GM10266 (cell line): ENCODE data around the gene SPAG9.

ENCODE experiments used
- DNase-seq: peaks from one replicate; pipeline ENCODE4 v3.0.0; 2012; ENCODE audit errors: extremely low spot score
- TF ChIP-seq, protein P1 (sequence below): IDR thresholded peaks from 2 replicates; pipeline ENCODE4 v1.5.1; 2012; ENCODE audit warnings: mild to moderate bottlenecking, low read depth; ENCODE audit not compliant: control insufficient read depth, insufficient read depth; ENCODE audit errors: missing control alignments

SPAG9 gene

DNA sequence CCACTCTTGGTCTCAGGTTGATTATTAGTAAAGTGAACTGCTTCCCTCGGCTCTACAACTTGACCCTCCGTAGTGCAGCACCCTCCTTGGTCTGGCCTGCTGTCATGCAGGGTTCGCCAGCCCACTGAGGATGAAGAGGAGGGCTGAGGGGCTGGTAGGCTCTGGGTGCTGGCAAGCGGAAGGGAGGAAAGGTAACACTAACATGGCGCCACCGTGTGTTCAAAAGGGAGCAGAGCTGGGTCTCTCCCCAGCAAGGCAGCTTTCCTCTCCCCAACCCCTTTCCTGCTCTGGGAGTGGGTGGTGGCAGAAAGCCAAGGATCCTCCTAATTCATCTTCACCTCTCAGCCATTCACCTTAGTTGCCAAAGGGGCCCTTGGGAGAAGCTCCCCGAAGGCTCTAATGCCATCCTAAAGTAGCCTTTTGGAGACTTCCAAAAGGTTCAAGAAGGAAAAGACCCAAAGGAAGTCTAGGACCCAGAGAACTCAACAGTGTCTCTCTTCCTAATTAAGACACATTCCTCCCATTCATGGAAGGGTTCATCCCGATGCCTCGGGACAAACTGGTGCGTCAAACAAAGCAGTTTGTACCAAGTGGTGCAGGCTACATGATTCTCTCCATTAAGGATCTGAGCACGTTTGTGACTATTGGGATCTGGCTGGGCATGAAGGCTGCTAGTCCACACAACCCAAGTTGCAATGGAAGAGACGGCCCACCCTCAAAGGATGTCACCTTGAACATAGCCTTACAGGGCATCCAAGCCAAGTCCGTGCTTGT, 163.7 kb downstream of the SPAG9 start:
- DNase-seq = peak; percentile 68
- TF ChIP-seq, protein P1, sequence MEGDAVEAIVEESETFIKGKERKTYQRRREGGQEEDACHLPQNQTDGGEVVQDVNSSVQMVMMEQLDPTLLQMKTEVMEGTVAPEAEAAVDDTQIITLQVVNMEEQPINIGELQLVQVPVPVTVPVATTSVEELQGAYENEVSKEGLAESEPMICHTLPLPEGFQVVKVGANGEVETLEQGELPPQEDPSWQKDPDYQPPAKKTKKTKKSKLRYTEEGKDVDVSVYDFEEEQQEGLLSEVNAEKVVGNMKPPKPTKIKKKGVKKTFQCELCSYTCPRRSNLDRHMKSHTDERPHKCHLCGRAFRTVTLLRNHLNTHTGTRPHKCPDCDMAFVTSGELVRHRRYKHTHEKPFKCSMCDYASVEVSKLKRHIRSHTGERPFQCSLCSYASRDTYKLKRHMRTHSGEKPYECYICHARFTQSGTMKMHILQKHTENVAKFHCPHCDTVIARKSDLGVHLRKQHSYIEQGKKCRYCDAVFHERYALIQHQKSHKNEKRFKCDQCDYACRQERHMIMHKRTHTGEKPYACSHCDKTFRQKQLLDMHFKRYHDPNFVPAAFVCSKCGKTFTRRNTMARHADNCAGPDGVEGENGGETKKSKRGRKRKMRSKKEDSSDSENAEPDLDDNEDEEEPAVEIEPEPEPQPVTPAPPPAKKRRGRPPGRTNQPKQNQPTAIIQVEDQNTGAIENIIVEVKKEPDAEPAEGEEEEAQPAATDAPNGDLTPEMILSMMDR = peak; percentile 82

GRCh38 chr17:50956409-50956749, 164.3 kb downstream of the SPAG9 start:
- DNase-seq = no peak
- TF ChIP-seq, protein P1 = no peak

GRCh38 chr17:50955667-50956120, 165.0 kb downstream of the SPAG9 start:
- TF ChIP-seq, protein P1 = no peak
- DNase-seq = no peak

GRCh38 chr17:50955160-50955559, 165.5 kb downstream of the SPAG9 start:
- no peak for DNase-seq
- TF ChIP-seq, protein P1 = no peak

- TF ChIP-seq, protein P1 = no peak
- no peak for DNase-seq
Observed at GRCh38 chr17:50954641-50955121, 166.0 kb downstream of the SPAG9 start.

DNA sequence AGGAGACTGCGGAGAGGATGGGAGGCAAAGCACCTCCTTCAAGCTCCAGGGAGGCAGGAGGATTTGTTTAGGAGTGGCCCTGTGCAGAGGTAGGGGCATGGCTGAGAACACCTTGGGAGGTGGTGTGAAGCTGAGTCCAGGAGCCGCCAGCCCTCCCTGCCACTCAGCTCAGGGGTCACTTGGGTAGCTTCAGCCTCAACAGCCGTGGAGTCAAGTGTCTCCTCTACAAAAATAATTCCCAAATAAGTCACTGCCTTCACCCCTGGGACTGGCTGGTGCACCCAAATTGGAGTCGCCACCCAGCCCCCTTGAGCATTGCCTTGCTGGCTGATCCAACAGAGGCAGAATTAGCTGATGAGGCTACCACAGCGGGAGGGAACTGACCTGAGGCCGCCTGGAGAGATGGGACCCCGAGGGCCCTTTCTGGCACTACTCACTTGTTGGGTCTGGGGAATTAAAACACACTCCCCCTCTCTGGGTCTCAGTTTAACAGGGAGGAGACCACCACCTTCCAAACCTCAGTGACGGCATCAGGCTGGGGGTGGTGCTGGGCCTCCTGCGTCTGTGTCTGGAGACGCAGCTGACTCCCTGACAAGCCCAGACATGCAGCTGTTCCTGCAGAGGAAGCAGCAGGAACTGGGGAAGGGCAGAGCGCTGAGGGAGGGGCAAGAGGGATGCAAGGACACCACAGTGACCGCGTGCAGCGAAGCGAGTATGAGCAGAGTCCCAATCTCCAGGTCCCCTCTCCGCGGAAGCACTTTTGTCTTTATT, 166.7 kb downstream of the SPAG9 start:
- DNase-seq = peak; percentile 10
- TF ChIP-seq, protein P1 = no peak

DNA sequence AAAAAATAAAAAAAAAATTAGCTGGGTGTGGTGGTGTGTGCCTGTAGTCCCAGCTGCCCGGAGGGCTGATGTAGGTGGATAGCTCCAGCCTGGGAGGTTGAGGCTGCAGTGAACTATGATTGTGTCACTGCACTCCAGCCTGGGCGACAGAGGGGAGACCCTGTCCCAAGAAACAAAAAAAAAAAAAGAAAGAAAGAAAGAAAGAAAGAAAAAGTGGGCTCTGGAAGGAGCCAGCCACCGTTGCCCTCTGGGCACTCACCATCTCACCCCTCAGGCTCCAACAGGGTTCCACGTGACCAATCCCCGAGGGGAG, 167.2 kb downstream of the SPAG9 start:
- TF ChIP-seq, protein P1 = no peak
- no peak for DNase-seq
